Stomach smooth muscle (tissue), 2 donors: ENCODE measurements around the gene SLAMF6.
"Not testable (repeated sequence)": the region's sequence is repeated elsewhere in the genome, so short reads cannot be mapped to it uniquely, and the experiment has no call there.

ENCODE experiments used
- H3K27ac ChIP-seq: one replicate; pipeline ENCODE4 v1.7.0; 2013; ENCODE audit warnings: mild to moderate bottlenecking, low read length, inconsistent platforms
- H3K27me3 ChIP-seq, 2 donors: one replicate each; pipeline ENCODE4 v1.7.0; 2013; ENCODE audit warnings: low read length in 2 of 2; ENCODE audit not compliant: insufficient read depth in 2 of 2, control insufficient read depth in 1 of 2
- H3K36me3 ChIP-seq, 2 donors: one replicate each; pipeline ENCODE4 v1.7.0; 2013; ENCODE audit warnings: low read length in 2 of 2; ENCODE audit not compliant: control insufficient read depth in 2 of 2, insufficient read depth in 2 of 2
- H3K4me1 ChIP-seq: one replicate; pipeline ENCODE4 v1.7.0; 2013; ENCODE audit warnings: low read length; ENCODE audit not compliant: control insufficient read depth, insufficient read depth
- H3K4me3 ChIP-seq, 2 donors: one replicate each; pipeline ENCODE4 v1.7.0; 2013; ENCODE audit warnings: low read length in 2 of 2
- H3K9ac ChIP-seq, 2 donors: one replicate each; pipeline ENCODE4 v1.7.0; 2013; ENCODE audit warnings: low read length in 2 of 2, mild to moderate bottlenecking in 1 of 2
- H3K9me3 ChIP-seq, 2 donors: one replicate each; pipeline ENCODE4 v1.7.0; 2013; ENCODE audit warnings: low read length in 2 of 2; ENCODE audit not compliant: control insufficient read depth in 2 of 2
- donor health status: healthy.
- donor health status: Pancreatic carcinoma.

SLAMF6 gene

GRCh38 chr1:160542303-160542945 lies 19.4 kb upstream of the SLAMF6 start:
- Histone ChIP-seq H3K9me3 (no peaks in the 10 kb centered on the region), H3K4me3 (no peak overlapping the region), H3K27me3 (no peaks in the 10 kb centered on the region), H3K36me3 (no peaks in the 10 kb centered on the region), H3K9ac (no peak overlapping the region), H3K4me1 (no peaks in the 10 kb centered on the region), H3K27ac (no peak overlapping the region)

DNA sequence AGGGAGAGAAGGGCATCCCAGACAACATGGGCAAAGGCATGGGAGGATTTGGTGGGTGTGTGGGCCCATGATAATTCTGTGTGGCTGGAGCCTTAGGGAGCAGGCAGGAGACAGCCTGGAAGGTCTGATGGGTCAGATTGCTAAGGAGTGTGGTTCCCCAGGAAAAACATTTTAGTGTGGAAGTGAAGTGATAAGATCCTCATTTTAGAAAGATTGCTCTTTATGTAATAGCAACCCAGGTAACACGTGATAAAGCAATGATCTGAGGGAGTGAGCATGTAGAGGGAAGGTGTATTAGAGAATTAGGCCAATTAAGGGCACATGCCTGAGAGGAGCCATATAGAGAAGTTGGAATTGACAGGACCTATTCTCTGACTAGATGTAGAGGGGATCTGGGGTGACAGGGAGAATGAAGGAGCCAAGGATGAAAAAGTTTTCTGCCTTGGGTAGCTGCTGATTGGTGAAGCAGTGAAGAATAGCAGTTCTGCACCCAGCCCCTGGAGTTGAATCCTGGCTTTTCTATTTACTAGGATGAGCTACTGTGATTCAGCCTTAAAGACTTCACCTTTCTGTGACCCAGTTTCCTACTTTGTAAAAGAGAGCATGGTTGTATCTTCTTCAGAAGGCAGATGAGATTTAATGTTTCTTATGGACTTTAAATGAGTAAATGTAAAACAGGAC lies 18.7 kb upstream of the SLAMF6 start:
- Histone ChIP-seq H3K27me3 (no peaks in the 10 kb centered on the region), H3K9ac (no peak overlapping the region), H3K4me1 (no peaks in the 10 kb centered on the region), H3K27ac (no peak overlapping the region), H3K9me3 (no peaks in the 10 kb centered on the region), H3K36me3 (no peaks in the 10 kb centered on the region), H3K4me3 (no peak overlapping the region)

GRCh38 chr1:160540859-160541233 lies 17.8 kb upstream of the SLAMF6 start:
- Histone ChIP-seq H3K4me1 (no peaks in the 10 kb centered on the region), H3K36me3 (no peaks in the 10 kb centered on the region), H3K27ac (no peak overlapping the region), H3K27me3 (no peaks in the 10 kb centered on the region), H3K9ac (no peak overlapping the region), H3K9me3 (no peaks in the 10 kb centered on the region), H3K4me3 (no peak overlapping the region)

DNA sequence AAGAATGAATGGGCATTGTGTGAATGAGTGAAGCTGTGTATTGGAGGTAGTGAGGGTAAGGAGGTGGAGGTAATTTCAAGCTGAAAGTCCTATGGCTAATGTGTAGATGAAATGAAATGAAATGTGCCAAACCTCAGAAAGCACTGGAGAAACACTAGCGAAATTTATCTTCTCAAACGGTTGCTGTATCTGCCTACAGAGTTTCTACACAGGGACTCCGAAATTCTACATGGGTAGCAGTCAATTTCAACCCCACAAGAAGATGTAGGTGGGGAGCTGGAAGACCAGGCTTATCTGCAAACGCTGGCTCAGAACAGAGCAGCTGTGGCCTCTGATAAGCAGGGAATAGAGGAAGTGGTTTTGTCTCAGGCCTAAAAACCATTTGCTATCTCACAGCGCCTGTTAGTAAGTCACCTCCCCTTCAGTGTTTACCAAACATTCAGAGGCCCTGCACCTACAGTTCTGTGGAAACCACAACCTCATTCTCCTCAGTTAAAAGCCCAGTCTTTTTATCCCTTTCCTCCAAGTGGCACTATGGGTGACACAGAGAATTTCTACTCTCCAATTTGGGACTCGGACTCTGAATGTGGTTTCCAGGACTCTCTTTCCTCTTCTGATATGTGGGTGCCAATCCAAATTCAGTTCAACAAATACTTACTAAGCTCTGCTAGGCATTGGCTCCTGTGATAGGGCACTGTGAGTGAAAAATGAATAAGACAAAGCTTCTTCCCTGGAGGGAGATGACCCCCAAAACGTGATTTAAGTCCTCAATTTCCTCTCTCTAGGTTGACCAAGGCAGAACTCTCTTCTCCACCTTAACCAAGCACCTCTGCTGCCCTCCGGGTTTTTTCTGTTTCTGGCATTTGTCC lies 17.2 kb upstream of the SLAMF6 start:
- H3K4me3 ChIP-seq, result no peak overlapping the region
- H3K36me3 ChIP-seq, result no peaks in the 10 kb centered on the region
- H3K27me3 ChIP-seq, result no peaks in the 10 kb centered on the region
- no peaks in the 10 kb centered on the region for H3K4me1 ChIP-seq
- H3K27ac ChIP-seq, result no peak overlapping the region
- no peaks in the 10 kb centered on the region for H3K9me3 ChIP-seq
- H3K9ac ChIP-seq, result no peak overlapping the region

GRCh38 chr1:160539684-160539989 lies 16.6 kb upstream of the SLAMF6 start:
- H3K36me3 ChIP-seq, result no peaks in the 10 kb centered on the region
- H3K9me3 ChIP-seq, result no peaks in the 10 kb centered on the region
- no peak overlapping the region for H3K4me3 ChIP-seq
- no peak overlapping the region for H3K27ac ChIP-seq
- no peak overlapping the region for H3K9ac ChIP-seq
- no peaks in the 10 kb centered on the region for H3K4me1 ChIP-seq
- H3K27me3 ChIP-seq, result no peaks in the 10 kb centered on the region

DNA sequence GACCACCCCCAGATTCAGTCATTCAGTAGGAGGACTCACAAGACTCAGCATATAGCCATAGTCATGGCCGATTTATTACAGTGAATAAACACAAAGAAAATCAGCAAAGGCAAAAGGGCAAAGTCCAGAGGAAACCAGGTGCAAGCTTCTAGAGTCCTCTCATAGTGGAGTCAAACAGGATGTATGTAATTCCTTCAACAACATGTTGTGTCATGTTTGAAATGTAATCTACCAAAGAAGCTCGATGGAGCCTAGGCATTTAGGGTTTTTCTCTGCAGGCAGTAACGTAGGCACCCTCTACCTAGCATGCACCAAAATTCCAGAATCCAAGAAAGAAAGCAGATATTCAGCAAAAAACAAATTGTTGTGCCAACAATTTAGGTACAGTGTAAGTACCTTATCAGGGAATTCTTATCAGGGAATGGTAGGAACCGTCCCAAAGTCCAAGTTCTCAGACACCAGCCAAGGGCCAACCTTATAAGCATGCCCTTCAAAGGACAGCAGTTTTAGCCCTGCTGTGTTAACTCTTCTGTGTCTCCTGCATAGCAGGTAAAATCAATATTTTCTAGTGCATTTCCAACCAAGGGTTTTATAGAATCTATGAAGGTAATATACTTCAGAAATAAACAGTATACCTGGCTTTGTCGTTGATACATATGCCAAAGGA lies 16.1 kb upstream of the SLAMF6 start:
- H3K9ac ChIP-seq, result no peak overlapping the region

DNA sequence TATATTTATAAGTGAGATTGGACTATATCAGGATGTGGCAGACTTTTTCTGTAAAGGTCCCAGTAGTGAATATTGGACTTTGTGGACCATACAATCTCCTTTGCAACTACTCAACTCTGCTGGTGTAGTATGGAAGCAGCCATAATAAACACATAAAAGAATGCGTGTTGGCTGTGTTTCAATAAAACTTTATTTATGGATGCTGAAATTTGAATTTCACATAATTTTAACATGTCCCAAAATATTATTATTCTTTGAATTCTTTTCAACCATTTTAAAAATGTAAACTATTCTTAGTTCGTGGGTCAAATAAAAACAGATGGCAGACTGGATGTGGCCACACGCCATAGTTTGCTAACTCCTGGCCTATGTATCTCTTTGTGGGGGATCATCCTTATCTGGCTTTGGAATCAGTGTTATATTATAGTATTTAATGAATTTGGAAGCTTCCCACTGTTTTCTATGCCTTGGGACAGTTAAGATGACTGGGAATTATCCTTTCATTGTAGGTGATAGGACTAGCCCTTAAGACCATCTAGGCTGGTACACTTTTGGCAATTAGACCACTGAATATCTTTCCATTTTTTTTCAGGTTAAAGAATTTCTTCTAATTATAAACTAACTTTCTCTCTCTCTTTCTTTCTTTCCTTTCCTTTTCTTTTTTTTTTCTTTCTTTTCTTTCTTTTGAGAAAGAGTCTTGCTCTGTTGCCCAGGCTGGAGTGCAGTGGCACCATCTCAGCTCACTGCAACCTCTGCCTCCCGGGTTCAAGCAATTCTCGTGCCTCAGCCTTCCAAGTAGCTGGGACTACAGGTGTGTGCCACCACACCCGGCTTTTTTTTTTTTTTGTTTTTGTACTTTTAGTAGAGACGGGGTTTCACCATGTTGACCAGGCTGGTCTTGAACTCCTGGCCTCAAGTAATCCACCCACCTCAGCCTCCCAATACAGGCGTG lies 14.9 kb upstream of the SLAMF6 start:
- H3K9ac ChIP-seq, result no peak overlapping the region
- H3K27me3 ChIP-seq, result no peaks in the 10 kb centered on the region
- no peak overlapping the region for H3K4me3 ChIP-seq
- H3K9me3 ChIP-seq, result peaks cover 0 to 4% of the 10 kb centered on the region in 2 donors
- no peaks in the 10 kb centered on the region for H3K4me1 ChIP-seq
- H3K27ac ChIP-seq, result no peak overlapping the region
- H3K36me3 ChIP-seq, result no peaks in the 10 kb centered on the region

More for the DNA sequence above, 16.1 kb upstream of the SLAMF6 start:
- Histone ChIP-seq H3K27me3 (no peaks in the 10 kb centered on the region), H3K36me3 (no peaks in the 10 kb centered on the region), H3K4me1 (no peaks in the 10 kb centered on the region), H3K4me3 (no peak overlapping the region), H3K9me3 (peaks cover 0 to under 1% of the 10 kb centered on the region in 2 donors), H3K27ac (no peak overlapping the region)

DNA sequence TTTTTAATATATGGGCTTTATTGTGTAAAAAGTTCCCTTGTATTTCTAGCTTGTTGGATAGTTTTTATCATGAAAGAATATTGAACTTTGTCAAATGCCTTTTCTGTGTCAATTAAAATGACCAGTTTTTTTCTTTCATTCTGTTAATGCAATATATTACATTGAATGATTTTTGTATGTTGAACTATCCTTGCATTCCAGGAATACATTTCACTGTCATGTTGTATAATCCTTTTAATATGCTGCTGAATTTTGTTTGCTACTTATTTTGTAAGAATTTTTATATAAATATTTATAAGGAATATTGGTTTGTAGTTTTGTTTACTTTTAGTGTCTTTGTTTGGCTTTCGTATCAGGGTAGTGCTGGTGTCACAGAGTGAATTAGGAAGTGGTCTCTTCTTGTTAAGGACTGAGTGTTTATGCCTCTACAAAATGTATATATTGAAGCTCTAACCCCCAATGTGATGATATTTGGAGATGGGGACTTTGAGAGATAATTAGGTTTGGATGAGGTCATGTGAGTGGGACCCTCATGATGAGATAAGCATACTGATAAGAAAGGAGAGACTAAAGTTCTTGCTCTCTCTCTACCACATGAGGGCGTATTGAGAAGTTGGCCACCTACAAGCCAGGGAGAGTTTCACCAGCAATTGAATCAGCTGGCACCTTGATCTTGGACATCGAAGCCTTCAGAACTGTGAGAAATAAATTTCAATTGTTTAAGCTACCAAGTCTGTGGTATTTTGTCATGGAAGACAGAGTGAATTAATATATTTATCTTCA lies 12.0 kb upstream of the SLAMF6 start:
- no peaks in the 10 kb centered on the region for H3K27me3 ChIP-seq
- H3K27ac ChIP-seq, result no peak overlapping the region
- no peaks in the 10 kb centered on the region for H3K4me1 ChIP-seq
- no peak overlapping the region for H3K9ac ChIP-seq
- H3K9me3 ChIP-seq, result peaks cover 0 to 4% of the 10 kb centered on the region in 2 donors
- no peak overlapping the region for H3K4me3 ChIP-seq
- H3K36me3 ChIP-seq, result no peaks in the 10 kb centered on the region

GRCh38 chr1:160532557-160532813 lies 9.4 kb upstream of the SLAMF6 start:
- not testable (repeated sequence) for H3K9ac ChIP-seq, H3K27ac ChIP-seq, H3K9me3 ChIP-seq, H3K4me3 ChIP-seq, H3K27me3 ChIP-seq, H3K36me3 ChIP-seq, H3K4me1 ChIP-seq
